T-helper 2 cell treated with Interferon-gamma antibody and Interleukin-4, amounts not matched to agents 5 μg/mL and 100 μg/mL, for 36 hours (primary cell): Measurements from ENCODE around the gene MT1X.
A peak's percentile ranks its signal among the peaks of the same experiment; 100 is the strongest.

ENCODE experiments used
- DNase-seq: peaks from one replicate; pipeline ENCODE4 v3.0.0; 2021; ENCODE audit warnings: low spot score
- H3K27ac Mint-ChIP-seq: one replicate; pipeline ENCODE4 v1.8.0; 2021; ENCODE audit warnings: mild to moderate bottlenecking, mixed read lengths
- H3K27me3 Mint-ChIP-seq: one replicate; pipeline ENCODE4 v1.8.0; 2021; ENCODE audit warnings: low read depth, mixed read lengths
- H3K36me3 Mint-ChIP-seq: one replicate; pipeline ENCODE4 v1.8.0; 2021; ENCODE audit warnings: low read depth, mixed read lengths
- H3K4me1 Mint-ChIP-seq: one replicate; pipeline ENCODE4 v1.8.0; 2021; ENCODE audit warnings: low read depth, mixed read lengths
- H3K4me3 Mint-ChIP-seq: one replicate; pipeline ENCODE4 v1.8.0; 2022; ENCODE audit warnings: mild to moderate bottlenecking, moderate library complexity, mixed read lengths
- H3K9me3 Mint-ChIP-seq: one replicate; pipeline ENCODE4 v1.8.0; 2021; ENCODE audit warnings: mixed read lengths

MT1X gene

DNA sequence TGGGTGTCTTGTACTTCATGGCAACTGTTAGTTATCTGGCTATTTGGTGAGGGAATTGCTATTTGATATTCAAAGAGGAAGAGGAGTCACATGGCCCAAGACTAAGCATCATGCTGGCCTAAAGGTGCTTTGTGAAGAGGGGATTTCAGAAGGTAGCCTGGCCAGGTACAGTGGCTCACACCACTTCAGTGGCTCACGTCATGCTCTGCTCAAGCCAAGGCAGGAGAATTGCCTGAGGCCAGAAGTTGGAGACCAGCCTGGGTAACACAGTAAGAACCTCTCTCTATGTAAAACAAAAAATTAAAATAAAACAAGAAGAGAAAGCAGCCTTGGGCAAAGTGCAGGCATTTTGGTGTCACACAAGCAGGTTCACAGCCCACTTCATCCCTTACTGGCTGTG is 37.0 kb upstream of the MT1X start:
- H3K27me3 Mint-ChIP-seq, result peaks cover 42% of the 10 kb centered on the region
- H3K4me1 Mint-ChIP-seq, result peaks cover 19% of the 10 kb centered on the region

DNA sequence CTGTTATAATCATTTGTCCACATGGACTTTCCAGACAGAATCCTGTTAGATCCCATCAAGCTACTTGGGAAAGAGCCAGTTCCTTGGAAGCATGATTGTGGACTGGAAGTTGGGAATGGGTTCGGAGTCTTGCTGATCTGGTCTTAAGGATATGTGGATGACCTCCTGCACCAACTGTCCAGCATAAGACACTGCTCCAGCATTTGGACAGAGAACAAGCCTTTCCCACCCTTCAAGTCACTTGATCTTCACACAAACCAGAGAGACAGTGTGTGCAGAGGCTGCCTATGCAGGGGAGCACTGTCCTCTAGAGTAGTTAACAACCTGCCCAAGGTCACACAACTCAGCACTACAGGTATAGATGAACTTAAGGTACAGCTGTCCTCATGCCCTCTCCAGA is 36.4 kb upstream of the MT1X start:
- Mint-ChIP-seq H3K27me3 (peaks cover 40% of the 10 kb centered on the region), H3K4me1 (peaks cover 19% of the 10 kb centered on the region), H3K36me3 (no peaks in the 10 kb centered on the region), H3K4me3 (no peak overlapping the region), H3K9me3 (no peaks in the 10 kb centered on the region), H3K27ac (no peak overlapping the region)
- no peak for DNase-seq

More for the DNA sequence above, 37.0 kb upstream of the MT1X start:
- Mint-ChIP-seq H3K36me3 (no peaks in the 10 kb centered on the region), H3K9me3 (no peaks in the 10 kb centered on the region), H3K4me3 (no peak overlapping the region), H3K27ac (no peak overlapping the region)
- no peak for DNase-seq

DNA sequence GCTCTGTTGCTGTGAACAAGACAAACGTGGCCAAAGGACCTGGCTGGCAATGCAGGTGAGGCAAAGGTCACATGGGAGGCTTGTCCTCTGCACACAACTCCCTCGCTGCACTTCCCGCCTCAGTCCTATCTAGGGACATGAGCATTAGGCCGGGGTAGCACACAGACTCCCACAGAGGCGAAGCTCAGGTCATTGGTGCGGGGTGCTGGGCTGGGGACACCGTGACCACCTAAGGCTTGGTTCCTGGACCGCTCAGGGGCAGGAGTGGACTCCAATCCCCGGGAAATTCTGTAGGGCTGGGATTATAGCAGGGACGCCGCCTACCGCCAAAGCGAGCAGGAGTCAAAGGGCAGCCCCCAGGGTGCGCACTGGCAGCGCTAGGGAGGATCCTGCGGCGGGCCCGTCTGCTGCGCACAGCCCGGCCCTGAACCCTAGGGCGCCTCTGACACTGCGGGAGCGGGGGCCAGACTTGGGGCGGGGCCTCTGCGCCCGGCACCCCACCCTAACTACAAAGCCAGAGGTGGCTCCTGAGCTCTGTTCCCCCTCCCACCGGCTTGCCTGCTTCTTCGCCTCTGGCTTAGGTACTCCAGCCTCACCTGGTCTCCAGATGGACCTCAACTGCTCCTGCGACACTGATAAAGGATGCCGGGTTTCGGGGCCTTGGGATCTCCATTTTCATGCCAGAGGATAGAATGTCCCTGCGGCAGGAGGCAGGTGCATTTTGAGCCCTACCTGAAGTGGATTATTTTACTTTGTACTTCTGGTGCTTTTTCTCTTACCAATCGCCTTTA is 34.4 kb upstream of the MT1X start:
- Mint-ChIP-seq H3K9me3 (no peaks in the 10 kb centered on the region), H3K27ac (no peak overlapping the region), H3K4me3 (no peak overlapping the region), H3K36me3 (no peaks in the 10 kb centered on the region), H3K27me3 (peaks cover 43% of the 10 kb centered on the region), H3K4me1 (peaks cover 13% of the 10 kb centered on the region)
- no peak for DNase-seq

DNA sequence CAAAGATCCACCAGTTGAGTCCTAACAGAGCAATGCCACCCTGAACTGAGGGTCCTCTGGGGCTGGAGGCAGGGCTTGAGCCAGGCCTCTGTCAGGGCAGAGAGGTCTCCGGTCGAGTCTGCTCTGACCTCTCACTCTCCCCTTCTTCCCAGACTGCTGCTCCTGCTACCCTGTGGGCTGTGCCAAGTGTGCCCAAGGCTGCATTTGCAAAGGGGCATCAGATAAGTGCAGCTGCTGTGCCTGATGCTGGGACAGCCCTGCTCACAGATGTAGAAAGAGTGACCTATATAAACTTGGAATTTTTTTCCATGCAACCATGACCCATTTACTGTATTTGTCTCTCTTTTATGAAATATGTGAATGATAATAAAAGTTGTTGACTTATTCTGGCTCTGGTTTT is 33.0 kb upstream of the MT1X start:
- Mint-ChIP-seq H3K27me3 (peaks cover 44% of the 10 kb centered on the region), H3K4me3 (no peak overlapping the region), H3K4me1 (peaks cover 1% of the 10 kb centered on the region), H3K9me3 (no peaks in the 10 kb centered on the region), H3K36me3 (no peaks in the 10 kb centered on the region), H3K27ac (no peak overlapping the region)
- no peak for DNase-seq

DNA sequence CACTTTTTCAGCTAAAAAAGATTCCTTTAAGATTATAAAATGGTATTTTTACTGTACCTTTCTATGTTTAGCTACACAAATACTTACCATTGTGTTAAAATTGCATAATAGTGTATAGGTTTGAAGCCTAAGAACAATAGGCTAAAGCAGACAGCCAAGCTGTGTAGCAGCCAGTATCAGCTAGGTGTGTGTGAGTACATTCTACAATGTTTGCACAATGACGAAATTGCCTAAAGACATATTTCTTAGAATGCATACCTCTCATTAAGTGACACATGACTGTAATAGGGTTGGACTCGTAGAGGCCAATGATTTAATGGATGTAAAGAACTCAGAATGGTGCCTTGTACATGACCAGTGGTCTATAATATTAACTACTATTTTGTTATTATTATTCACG is 32.5 kb upstream of the MT1X start:
- Mint-ChIP-seq H3K4me3 (no peak overlapping the region), H3K9me3 (no peaks in the 10 kb centered on the region), H3K4me1 (no peaks in the 10 kb centered on the region), H3K27me3 (peaks cover 45% of the 10 kb centered on the region), H3K36me3 (no peaks in the 10 kb centered on the region), H3K27ac (no peak overlapping the region)
- DNase-seq, result no peak

DNA sequence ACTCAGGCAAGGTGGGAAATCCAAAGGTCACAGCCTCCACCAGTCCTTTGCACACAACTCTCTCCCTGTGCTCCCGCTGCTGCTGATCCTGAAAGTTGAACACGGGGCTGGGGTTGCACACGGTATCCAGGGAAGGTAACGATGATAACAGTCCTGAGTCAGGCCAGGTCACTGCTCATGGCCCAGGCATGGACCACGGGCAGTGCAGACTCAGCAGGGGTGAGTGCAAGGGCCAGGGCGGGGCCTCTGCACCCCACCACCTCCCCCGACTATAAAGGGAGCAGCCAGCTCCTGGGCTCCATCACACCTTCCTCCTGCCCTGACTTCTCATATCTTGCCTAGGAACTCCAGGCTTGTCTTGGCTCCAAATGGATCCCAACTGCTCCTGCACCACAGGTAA is 30.7 kb upstream of the MT1X start, which contains the start of gene MT1B:
TSS of gene MT1B (plus strand) at position 301 of the 400 bp plus-strand sequence. CDS start at position 369, 68 bp downstream.
- H3K27me3 Mint-ChIP-seq, result peaks cover 40% of the 10 kb centered on the region
- DNase-seq, result no peak
- no peaks in the 10 kb centered on the region for H3K4me1 Mint-ChIP-seq
- no peaks in the 10 kb centered on the region for H3K9me3 Mint-ChIP-seq
- no peak within 1 kb of the TSS for H3K4me3 Mint-ChIP-seq
- no peak within 1 kb of the TSS for H3K27ac Mint-ChIP-seq
- no peaks in the 10 kb centered on the region for H3K36me3 Mint-ChIP-seq

DNA sequence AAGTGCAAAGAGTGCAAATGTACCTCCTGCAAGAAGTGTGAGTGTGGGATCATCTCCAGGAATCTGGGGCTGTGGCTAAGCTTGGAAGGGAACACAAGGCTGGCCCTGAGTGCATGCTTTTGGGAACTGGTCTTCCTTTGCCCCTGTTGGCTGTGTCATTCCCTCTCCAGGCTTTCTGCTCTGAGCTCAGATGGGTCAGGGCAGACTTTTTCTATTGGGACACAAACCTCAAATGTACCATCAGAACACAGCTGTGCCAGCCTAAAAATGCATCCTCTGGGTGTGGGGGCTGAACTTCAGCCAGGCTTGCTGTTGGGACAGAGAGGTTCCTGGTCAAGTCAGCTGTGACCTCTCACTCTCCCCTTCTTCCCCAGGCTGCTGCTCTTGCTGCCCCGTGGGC is 29.7 kb upstream of the MT1X start:
- Mint-ChIP-seq H3K27me3 (peaks cover 33% of the 10 kb centered on the region), H3K9me3 (no peaks in the 10 kb centered on the region), H3K36me3 (no peaks in the 10 kb centered on the region), H3K4me1 (peaks cover 4% of the 10 kb centered on the region), H3K27ac (no peak overlapping the region), H3K4me3 (no peak overlapping the region)
- DNase-seq, result no peak

DNA sequence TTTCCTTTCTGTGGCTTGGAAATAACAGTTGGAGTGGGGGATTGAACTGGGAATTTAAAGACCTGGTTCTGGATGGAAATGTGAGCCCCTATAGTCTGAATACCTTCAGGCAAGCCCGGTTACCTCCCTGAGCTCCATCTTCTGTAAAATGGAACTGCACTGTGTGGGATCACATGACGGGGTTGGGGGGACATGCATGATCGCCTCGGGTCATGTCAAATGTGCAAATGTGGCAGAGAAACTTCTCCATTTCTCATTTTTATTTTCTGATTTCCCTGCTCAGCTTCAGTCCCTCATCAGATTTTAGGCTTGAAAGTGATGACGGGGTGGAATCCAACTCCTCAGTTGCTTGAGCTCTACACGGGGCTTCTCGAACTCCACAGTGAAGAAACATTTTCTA is 29.1 kb upstream of the MT1X start:
- peaks cover 29% of the 10 kb centered on the region for H3K27me3 Mint-ChIP-seq
- DNase-seq, result no peak
- H3K36me3 Mint-ChIP-seq, result no peaks in the 10 kb centered on the region
- H3K9me3 Mint-ChIP-seq, result no peaks in the 10 kb centered on the region
- H3K27ac Mint-ChIP-seq, result no peak overlapping the region
- no peak overlapping the region for H3K4me3 Mint-ChIP-seq
- H3K4me1 Mint-ChIP-seq, result peaks cover 8% of the 10 kb centered on the region

DNA sequence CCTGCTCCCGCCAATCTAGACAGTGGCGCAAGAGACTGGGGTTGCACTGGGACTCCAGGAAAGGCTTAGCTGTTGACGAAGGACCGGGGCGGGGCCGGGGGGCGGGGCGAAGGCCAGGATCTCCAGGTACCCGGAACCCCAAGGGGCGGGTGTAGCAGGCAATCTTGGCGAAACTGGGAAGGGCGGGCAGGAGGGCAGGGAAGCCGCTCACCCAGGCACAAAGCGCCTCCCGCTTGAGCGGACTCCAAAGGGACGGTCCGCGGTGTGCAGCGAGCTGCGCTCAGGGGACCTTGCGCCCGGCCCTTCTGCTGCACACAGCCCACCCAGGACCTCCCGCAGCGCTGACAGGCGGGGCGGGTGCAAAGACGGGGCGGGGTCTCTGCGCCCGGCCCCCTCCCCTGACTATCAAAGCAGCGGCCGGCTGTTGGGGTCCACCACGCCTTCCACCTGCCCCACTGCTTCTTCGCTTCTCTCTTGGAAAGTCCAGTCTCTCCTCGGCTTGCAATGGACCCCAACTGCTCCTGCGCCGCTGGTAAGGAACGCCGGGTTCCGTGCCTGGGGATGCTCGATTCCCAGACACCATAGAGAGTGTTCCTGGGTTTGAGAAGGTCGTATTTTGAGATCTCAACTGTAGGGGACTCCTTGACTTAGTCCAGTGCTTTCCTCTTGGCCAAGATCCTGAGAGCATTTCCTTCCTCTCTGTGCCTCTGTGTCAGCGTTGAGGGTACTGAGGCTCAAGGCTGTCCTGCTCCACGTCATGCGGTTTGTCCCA is 24.5 kb upstream of the MT1X start, which contains the start of gene MT1F:
TSS of gene MT1F (plus strand) at position 405 of the 772 bp plus-strand sequence. CDS start at position 505, 100 bp downstream.
- H3K4me1 Mint-ChIP-seq, result peaks cover 21% of the 10 kb centered on the region
- peak within 1 kb of the TSS; percentile 95 for H3K4me3 Mint-ChIP-seq
- no peaks in the 10 kb centered on the region for H3K9me3 Mint-ChIP-seq
- H3K36me3 Mint-ChIP-seq, result no peaks in the 10 kb centered on the region
- H3K27ac Mint-ChIP-seq, result peak within 1 kb of the TSS; percentile 79
- peak; percentile 40 for DNase-seq
- peaks cover 18% of the 10 kb centered on the region for H3K27me3 Mint-ChIP-seq

DNA sequence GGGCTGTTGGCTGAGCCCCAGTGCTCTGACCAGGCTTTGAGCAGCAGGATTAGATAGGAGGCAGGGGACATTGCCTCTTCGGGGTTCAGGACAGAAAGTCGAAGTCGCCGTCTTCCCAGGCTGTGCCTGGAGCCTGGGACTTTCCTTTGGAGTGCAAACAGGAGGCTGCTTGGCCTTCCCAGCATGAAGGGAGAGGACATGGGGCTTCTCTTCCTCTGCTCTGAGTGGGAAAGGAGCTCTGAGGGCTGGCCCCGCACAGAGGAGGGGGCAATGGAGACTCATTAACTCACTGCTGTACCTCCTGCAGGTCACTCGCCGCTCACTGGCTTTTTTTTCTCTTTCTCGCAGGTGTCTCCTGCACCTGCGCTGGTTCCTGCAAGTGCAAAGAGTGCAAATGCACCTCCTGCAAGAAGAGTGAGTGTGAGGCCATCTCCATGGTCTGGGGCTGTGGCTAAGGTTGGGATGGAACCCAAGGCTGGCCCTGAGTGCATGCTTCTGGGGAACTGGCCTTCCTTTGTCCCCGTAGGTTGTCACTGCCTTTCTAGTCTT is 23.9 kb upstream of the MT1X start:
- DNase-seq, result no peak
- H3K27me3 Mint-ChIP-seq, result peaks cover 16% of the 10 kb centered on the region
- H3K36me3 Mint-ChIP-seq, result no peaks in the 10 kb centered on the region
- peaks cover 23% of the 10 kb centered on the region for H3K4me1 Mint-ChIP-seq
- peak overlapping the region; percentile 95 for H3K4me3 Mint-ChIP-seq
- H3K27ac Mint-ChIP-seq, result peak overlapping the region; percentile 79
- H3K9me3 Mint-ChIP-seq, result no peaks in the 10 kb centered on the region

DNA sequence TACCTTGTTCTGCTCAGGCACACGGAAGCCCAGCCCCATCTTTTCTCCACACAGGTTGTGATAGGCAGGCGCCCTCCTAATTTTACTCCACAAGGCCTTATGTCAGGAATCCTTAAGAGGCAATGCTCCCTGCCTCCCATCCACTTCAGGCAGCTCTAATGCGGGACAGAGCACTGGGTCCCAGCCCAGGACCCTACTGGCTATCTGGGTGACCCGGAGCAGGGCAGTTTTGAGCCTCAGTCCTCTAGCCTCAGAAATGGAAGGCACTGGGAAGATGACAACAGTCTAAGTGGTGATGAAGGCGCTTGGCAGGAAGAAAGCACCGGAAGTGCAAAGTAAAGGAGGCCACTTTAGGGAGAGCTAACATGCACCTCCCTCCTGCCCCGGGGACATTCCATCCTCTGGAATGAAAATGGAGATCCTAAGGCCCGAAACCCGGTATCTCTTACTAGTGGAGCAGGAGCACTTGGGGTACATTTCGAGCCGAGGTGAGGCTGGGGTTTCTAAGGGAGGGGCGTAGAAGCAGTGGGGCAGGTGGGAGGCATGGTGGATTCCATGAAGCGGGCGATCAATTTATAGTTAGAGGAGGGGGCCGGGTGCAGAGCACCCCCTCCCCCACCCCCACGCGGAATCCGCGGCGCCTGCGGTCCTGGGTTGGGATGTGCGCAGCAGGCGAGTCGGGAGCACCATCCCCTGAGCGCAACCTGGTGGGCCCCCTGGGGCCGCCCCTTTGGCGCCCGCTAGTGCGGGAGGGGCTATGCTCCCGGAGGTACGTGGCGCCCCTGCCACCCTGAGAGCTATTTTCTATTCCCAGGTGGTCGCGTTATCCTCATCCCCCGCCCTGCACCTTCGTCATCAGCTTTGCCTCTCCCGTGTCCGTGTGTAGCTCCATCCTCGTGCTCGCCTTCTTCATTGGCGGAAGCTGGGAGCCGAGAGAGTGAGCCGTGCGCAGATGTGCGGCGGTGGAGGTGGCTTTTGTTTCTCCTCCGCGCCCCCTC is 19.6 kb upstream of the MT1X start:
- H3K4me3 Mint-ChIP-seq, result peak overlapping the region; percentile 82
- H3K27me3 Mint-ChIP-seq, result peaks cover 24% of the 10 kb centered on the region
- no peak for DNase-seq
- H3K36me3 Mint-ChIP-seq, result no peaks in the 10 kb centered on the region
- H3K9me3 Mint-ChIP-seq, result no peaks in the 10 kb centered on the region
- peak overlapping the region; percentile 80 for H3K27ac Mint-ChIP-seq
- peaks cover 37% of the 10 kb centered on the region for H3K4me1 Mint-ChIP-seq

DNA sequence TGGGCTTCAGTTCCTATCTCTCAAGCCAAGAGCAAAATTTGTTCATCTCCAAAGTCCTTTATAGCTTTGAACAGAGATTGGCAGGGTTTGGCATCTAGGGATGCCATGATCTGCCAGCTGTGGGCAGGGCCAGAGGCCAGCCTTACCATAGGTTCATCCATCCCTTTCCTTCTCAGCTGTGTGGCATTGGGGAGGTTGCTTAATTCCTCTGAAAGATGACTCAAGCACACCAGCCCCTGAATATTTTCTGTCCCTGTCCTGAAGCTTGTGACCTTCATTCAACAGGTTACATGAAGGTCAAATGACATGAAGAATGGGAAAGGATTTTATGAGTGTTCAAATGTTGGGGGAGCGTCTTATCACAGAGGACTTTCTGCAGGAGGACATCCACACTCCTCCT is 17.8 kb upstream of the MT1X start:
- H3K27ac Mint-ChIP-seq, result no peak overlapping the region
- peaks cover 42% of the 10 kb centered on the region for H3K4me1 Mint-ChIP-seq
- H3K4me3 Mint-ChIP-seq, result no peak overlapping the region
- no peak for DNase-seq
- peaks cover 37% of the 10 kb centered on the region for H3K27me3 Mint-ChIP-seq
- peaks cover 3% of the 10 kb centered on the region for H3K36me3 Mint-ChIP-seq
- H3K9me3 Mint-ChIP-seq, result no peaks in the 10 kb centered on the region
